ENCODE data around the gene NAPEPLD.
"Not testable (repeated sequence)": the region's sequence is repeated elsewhere in the genome, so short reads cannot be mapped to it uniquely, and the experiment has no call there.

The NAPEPLD gene

DNA sequence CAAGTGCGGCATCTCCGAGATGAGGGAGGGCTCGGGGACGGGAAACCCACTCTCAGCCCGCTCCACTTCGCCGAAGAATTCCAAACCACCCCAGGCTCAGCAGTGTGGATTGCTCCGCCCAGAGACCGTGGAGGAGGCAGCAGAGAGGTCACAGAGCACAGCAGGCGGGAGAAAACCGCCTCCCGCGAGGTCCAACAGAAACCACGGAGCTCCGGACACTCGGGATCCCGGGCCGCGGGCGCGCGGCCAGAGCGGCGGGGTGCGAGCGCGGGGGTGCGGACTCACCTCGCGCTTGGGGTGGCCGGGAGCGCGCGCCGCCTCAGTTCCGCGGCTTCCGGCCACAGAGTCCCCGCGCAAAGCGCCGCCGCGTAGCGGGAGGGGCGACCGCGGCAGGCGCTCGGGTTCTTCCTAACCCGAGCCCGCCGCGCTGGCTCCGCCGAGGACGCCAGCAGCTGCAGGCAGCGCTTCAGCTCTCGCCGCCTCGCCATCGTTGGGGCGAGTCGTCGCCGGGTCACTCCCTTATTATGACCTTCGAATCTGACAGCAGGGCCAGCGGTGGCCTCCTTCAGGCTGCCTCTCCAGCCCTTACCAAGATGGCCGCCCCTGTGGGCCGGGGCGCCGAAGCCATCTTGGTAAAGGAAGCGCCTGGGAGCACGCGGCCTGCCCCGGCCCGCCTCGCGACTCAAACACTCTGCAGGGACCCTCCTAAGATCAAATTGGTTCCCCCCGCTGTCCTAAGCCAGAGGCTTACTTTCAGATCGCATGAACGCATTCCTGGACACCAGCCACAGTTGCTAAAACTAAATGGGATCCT, at the start of gene NAPEPLD:
Gene NAPEPLD (minus strand): TSS at position 106 of the 814 bp plus-strand sequence. CDS start 20,323 bp downstream, outside the sequence.
- no peak for DNase-seq

DNA sequence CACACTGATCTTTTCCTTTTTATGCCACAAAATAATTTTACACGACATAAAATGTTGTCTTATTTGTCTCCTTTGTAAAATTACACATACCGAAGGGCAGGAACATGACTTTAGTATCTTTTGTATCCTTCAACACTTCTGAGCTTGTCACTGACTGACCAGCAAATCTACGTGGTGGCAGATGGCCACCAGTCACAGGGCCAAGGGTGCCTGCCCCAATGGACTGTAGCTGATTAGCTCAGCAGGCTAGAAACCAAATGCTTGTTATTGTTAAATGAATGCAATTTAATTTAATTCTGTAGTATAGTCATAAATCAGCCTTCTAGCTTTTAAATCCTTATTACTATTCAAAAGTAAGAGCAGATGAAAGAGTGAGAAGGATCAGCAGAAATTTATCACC, 49.2 kb upstream of the NAPEPLD start:
- not testable (repeated sequence) for DNase-seq

DNA sequence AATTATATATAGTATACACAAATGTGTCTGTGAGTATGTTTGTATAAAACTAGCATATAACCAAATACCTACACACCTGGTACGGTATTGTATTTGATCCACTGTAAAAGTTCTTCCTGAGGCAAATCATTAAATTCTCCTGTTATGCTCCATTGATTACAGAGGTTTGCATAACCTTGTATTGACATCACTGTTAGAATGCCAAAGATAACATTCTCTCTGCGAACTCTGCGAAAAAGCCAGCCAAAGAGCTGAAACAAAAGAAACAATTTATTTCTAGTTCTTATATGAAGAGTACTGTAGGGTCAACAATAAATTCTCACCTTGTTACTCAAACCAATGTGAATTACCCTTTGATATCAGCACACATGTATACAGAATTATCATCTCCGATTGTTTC, 46.5 kb upstream of the NAPEPLD start:
- DNase-seq: not testable (repeated sequence)

DNA sequence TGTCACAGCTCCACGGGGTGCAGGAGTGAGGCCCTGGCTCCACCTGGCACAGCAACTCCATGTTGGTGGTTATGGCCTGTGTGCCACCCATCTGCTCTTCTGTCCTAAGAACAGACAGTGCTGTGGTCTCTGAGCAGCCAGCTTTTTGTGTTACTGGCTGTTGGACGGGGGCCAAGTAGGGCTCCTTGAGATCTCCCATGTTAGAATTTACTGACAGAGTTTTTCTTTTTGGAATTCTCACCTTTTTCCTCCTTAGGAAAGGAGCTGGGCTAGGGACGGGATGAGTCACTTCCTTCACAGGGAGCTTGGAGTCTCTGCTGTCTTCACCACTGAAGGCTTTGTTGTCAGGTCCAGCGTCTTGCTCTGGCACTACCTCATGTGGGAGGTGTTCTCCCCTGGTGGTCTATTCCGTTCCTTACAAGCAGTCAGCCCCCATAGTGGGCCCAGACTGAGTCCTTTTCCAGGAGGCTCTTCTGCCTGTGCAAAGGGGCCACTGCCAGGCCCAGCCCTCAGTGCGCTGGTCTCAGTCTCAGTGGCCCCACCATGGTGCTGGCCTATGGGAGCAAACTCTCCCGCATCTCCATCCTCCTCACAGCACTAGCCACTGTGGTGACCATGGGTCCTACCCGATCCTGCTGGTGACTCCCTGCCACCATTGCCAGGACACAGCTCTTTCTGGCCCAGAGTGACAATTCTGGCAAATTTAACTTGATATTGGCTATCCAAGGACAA, 23.7 kb upstream of the NAPEPLD start:
- not testable (repeated sequence) for DNase-seq

DNA sequence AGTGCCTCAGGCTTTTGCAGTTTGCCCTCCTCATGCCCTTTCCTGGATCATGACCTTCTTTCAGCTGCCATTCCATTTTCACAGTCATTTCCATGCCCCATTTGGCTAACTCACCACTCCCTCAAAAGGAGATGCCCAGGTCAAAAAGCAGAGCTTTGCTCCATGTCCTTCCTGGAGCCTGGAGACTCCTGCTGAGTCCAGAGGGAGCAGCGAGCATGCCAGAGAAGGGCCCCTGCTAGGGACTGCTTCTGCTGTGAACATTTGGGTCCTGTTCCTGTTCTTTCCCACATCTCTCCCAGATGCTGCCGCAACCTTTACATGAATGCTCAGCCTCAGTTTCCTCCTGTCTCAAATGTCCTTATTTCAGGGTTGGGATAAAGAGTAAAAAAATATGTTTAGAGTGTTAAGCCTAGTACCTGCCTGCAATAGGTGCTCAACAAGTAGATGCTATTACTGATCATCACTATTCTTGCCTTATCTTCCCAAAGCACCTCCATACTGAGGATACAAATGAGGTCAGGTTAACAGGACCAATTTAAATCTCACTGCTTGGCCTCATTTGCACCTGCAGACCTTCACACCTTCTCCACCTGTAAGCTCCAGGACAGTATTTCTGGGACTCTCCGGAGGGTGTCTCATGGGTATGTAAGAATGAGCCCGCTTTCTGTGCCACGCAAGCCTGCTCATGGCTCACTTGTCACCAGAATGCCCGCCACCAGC, 23.0 kb upstream of the NAPEPLD start:
- not testable (repeated sequence) for DNase-seq

DNA sequence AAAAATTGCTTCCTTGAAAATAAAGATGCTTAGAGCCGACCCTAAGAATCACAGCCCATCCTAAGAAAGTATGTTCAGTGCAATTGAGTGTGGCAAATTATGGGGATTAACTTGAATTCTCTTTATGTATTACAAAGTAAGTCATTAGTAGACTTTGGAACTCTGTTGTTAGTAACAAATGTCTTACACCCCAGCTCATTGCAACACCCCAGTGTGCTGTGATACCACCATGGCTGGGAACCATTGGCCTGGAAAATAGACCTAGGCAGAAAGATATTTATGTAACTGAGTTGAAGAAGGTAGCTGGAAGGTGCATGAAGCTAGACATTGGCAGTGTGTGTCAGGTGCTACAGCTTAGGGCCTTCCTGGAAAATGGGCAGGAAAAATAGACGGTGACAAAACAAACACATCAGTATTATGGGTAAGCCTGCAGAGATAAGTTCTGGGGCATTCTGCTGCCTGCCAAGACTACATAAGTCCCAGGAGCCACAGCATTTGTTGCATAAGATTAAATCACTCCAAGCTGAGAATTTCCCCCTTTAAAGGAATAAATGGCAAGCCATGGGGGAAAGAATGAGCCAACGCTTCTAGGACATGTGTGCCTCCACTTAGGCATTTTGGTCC, 18.1 kb upstream of the NAPEPLD start:
- DNase-seq: not testable (repeated sequence)

DNA sequence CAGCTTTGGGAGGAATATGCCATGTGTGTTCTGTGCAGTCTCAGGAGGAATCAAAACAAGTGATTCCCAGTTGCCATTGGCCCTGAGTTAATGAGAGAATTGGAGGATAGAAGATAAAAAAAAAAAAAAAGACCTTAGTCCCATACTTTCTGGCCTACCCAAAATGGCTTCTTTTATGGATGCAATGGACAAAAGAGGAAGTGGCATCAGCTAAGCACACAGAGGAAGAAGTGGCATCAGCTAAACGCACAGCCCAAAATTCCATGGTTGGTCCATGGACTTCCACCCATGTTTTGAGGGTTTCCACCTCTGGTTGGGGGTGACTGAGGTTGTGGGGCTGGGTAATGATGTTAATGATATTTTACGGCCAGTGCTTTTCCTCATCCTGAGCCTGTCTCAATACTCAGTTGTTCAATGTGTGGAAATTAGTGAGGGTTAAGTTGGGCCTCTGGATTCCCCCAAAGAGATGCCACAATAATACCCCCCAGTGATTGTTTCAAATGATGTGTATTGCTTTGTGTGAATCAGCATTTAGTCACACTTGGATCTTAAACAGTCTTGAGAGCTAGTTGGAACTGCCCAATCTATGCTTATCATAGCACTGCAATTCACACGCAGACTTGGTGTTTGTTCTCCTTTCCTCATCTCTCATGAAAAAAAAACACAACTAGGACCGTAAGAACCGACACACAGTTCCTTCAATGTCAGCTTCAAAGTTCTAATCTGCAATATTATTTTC, 14.4 kb upstream of the NAPEPLD start:
- DNase-seq: not testable (repeated sequence)

DNA sequence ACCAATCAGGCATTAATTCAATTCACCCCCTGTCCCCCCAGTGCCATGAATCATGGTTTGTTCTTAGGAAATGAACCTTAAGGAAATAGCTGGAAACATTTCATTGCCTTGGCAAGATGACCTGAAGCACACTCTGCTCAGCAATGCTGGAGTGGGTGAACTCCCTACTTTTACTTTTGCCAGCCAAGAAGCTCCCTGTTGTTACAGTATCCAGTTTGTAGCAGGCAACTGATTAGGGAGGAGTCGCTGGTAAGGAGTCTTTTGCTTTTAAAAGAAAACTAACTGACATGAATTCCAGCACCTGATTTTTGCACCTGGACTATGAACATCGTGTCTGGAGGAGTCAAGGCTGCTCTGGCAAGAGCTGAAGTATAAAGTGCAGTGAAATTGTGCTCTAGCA, 13.7 kb upstream of the NAPEPLD start:
- DNase-seq: not testable (repeated sequence)

DNA sequence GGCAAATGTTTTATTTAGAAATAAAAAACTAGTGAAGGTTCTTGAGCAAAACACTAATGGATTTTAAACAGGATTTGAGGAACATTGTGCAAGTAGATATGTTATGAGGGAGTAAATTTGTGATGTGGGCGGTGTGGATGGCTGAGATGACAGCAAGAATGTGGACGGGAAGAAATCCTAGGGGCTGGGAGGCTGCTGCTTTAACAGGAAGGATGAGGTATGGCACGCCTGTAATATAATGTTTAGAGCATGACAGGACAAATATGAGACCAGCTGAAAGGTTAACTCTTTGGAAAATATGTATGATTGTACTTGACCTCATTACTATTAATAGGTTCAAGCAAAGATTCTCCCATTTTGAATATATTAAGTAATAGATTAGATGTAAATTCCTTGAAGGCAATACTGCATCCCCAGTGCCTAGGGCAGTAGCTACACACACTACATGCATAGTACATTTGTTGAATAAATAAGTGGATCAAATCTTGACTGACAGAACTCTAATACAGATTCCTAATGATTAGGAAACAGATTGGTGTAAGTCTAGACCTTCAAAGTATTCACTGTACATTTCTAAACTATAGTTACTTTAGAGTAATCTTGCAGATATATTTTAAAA, 13.2 kb upstream of the NAPEPLD start:
- not testable (repeated sequence) for DNase-seq

DNA sequence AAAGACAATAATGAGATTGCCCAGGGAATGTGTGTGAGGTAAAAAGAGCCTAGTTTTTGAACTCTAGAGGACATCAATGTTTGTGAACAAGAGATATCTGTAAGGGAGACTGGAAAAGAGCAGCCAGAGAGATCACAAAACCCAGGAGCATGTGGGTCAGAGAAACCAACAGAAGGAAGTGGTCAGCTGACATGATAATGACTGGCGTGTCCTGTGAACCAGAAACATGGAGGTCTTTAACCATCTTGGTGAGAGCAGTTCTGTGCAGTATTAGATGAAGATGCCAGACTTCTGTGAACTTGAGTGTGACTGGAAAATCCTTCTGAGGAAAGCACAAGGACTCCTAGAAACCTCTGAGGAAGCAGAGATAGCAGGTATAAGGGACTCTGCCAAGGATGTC, 10.2 kb upstream of the NAPEPLD start:
- not testable (repeated sequence) for DNase-seq

DNA sequence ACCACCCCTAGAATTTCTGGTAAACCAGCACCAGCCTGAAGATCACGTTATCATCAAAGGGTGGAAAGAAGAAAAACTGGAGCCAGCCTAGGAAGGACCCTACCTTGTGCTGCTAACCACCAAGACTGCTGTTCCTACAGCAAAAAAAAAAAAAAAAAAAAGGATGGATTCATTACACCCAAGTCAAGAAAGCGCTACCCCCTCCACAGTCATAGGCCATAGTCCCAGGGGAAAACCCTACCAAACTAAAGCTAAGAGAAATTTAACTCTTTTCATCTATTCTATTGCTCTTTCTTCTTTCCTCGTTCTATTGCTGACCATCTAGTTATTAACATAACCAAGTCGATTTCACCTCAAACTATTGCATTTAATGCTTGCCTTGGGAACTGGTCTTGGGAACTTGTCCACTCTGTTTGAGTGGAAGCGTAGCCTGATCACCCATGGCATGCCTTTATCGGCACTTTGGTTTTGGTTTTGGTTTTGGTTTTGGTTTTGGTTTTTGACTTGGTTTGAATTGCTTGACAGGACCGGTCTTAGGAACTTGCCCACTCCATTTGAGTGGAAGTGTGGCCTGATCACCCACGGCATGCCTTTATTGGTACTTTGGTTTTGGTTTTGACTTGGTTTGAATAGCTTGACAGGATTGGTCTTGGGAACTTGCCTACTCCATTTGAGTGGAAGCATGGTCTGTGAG, 6.6 kb upstream of the NAPEPLD start:
- not testable (repeated sequence) for DNase-seq

DNA sequence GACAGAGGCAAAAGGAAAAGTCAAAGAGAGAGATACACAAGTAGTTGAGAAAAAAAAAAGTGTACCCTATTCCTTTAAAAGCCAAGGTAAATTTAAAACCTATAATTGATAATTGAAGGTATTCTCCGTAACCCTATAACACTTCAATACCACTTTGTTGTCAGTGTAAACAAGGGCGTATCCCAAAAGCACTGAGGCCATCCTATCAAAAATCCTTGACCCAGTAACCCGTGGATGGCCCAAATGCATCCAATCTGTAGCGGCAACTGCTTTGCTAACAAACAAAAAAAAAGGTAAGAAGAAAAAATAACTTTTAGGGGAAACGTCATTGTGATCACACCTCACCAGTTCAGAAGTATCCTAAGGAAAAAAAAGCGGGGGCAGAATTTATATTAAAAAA, 5.1 kb upstream of the NAPEPLD start:
- DNase-seq: no peak

DNA sequence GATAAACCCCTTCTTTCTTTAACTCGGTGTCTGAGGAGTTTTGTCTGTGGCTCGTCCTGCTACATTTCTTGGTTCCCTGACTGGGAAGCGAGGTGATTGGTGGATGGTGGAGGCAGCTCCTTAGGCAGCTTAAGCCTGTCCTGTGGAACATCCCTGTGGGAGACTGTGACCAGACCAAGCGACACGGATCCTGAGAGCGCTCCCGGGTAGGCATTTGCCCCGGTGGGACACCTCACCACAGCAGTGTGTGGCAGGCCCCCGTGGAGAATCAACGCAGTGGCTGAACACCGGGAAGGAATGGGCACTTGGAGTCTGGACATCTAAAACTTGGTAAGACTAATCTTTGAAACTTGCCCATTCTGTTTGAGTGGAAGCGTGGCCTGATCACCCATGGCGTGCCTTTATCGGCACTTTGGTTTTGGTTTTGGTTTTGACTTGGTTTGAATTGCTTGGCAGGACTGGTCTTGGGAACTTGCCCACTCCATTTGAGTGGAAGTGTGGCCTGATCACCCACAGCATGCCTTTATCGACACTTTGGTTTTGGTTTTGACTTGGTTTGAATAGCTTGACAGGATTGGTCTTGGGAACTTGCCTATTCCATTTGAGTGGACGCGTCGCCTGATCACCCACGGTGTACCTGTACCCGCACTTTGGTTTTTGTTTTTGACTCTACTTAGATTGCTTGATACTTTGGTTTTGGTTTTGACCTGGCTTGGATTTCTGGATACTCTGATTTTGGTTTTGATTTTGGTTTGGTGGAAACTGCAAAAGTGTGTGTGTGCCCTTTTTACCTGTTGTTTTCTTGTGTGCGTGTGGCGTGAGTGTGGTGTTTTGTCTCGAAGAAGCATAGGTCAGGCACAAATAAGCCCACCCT, 4.1 kb upstream of the NAPEPLD start:
- not testable (repeated sequence) for DNase-seq

DNA sequence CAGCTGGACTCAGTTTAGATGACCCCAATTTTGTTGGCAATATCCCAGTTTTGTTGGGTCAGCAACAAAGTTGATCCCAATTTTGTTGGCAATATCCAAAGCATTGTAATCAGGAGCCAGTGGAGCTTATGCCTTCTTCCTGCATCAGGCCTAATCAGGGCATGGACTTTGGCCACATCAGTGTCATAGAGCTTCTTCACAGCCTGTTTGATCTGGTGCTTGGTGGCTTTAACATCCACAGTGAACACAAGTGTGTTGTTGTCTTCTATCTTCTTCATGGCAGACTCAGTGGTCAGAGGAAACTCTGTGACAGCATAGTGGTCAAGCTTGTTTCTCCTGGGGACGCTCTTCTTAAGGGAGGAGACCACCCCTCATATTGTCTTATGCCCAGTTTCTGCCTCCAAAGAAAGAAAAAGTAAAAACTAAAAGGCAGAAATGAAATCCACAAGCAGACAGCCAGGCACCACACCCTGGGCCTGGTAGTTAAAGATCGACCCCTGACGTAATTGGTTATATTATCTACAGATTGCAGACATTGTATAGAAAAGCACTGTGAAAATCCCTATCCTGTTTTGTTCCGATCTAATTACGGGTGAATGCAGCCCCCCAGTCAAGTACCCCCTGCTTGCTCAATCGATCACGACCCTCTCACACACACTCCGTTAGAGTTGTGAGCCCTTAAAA, 3.2 kb upstream of the NAPEPLD start:
- not testable (repeated sequence) for DNase-seq

DNA sequence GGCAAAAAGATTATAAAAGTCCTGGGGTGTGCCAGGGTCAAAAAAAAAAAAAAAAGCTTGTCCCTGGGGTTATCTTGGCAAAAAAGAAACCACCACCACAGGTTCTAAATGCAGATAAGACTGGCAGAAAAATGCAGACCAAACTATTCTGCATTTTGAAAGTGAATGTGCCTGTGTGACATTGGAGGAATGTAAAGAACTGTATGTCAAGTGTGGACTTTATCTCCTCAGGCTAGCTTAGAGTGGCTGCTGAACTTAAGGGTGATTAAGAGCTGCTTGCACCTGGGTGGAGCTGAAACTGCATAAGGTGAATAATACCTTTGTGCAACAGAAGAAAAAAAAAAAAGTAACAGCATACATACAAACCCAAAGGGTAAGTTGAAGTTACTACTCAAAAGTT, 1.3 kb upstream of the NAPEPLD start:
- no peak for DNase-seq

DNA sequence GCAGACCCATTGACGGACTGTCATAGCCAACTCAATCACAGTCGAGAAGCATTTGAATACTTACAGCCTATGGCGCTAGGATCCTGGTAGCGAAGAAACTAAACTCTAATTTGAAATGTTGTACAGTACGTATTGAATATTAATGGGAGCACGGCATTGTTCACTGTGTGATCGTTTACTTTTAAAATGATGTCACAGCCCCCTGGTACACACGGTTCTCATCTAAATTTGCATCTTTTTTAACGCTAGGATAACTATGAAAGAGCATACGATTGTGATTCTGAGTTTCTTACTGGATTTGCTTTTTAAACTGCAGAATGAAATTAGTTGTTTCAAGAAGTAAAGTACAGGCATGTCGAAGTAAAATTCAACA, 895 bp upstream of the NAPEPLD start:
- no peak for DNase-seq

DNA sequence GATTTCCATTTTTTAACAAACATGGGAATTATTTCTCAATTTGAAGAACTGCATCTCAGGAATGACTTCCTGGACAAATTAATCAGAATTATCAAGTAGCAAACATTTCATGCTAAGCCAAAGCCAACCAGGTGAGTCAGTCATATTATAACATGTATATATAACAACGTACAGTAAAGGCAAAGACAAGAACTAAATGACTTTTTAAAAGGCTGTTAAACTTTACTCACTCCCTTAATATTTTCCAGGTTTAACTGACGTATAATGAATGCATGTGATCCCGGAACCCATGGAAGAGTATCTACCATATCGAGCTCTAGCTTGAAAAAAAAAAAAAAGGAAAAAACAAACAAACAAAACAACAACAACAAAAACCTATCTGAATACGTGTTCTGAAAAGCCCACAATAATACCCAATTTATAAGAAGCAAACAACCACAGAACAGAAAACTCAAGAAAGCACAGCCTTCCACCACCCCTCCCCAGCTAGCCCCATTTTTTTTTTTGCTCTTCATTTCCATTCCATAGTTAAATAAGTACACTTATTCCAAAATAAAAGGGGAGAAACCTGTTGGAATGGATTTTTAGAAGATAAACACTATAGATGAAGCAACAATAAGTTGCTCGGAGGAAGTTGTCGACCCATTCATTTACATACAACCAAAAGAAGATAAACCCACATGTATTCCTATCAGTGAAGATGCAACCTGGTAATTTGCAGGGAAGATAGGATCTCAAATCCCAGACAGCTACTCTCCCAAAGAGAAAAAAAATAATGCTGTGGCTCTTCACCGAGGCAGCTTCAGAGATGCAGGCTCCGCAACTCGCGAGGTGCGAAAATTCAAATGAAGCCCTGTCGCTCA, 537 bp downstream of the NAPEPLD start:
- no peak for DNase-seq

DNA sequence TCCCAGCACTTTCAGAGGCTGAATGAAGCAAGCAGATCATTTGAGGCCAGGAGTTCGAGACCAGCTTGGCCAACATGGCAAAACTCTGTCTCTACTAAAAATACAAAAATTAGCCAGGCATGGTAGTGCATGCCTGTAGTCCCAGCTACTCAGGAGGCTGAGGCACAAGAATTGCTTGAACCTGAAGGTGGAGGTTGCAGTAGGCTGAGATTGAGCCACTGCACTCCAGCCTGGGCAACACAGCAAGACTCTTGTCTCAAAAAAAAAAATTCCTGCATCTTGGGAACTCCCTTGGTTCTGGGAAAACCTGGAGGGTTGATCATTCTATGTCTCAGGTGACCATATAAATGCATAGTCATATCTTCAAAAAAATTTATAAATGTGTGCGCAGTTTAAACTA, 4.1 kb downstream of the NAPEPLD start:
- DNase-seq: not testable (repeated sequence)

DNA sequence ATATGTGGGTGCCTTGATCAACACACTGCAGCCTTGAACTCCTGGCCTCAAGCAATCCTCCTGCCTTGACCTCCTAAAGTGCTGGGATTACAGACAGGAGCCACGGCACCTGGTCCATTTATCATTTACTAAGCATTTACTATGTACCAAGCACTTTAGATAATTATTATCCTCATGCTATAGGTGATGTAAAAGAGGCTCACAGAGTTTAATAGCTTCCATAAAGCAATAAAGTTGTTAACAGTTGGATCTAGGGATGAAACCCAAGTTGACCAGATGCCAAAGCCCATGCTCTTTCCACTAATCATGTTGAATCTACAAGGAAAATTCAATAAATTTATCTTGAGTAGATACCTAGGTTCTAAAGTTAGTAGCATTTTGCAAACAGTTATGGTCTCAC, 5.0 kb downstream of the NAPEPLD start:
- no peak for DNase-seq
